H1 (cell line): ENCODE results near the gene COL19A1.

ENCODE experiments used
- CEBPB ChIP-seq: IDR thresholded peaks from 2 replicates; pipeline ENCODE4 v1.6.1; 2012; ENCODE audit warnings: low read depth, low read length
- GABPA ChIP-seq: IDR thresholded peaks from 2 replicates; pipeline ENCODE4 v1.6.1; 2011; ENCODE audit warnings: mild to moderate bottlenecking, low read length, moderate library complexity, borderline replicate concordance; ENCODE audit not compliant: insufficient read depth
- JUND ChIP-seq: IDR thresholded peaks from 2 replicates; pipeline ENCODE4 v1.6.1; 2011; ENCODE audit warnings: mild to moderate bottlenecking, improper control_type of control experiment, low read length
- KDM5A ChIP-seq: fragments of 200-600 bp; IDR thresholded peaks from 2 replicates; pipeline ENCODE4 v1.7.1; 2012; ENCODE audit warnings: mild to moderate bottlenecking, low read length, inconsistent platforms, mixed read lengths
- MAFK ChIP-seq: IDR thresholded peaks from 2 replicates; pipeline ENCODE4 v1.6.1; 2012; ENCODE audit warnings: low read depth, mild to moderate bottlenecking, improper control_type of control experiment, low read length
- POLR2A ChIP-seq, 2 experiments: IDR thresholded peaks; 1 replicate in 1 of 2; 2 replicates in 1 of 2; pipeline ENCODE4 v1.6.1; 2011; ENCODE audit warnings: low read depth in 2 of 2, low read length in 2 of 2, mild to moderate bottlenecking in 2 of 2; ENCODE audit errors: control extremely low read depth in 1 of 2
- RXRA ChIP-seq: IDR thresholded peaks from 2 replicates; pipeline ENCODE4 v1.6.1; 2011; ENCODE audit warnings: low read depth, mild to moderate bottlenecking, low read length, moderate library complexity; ENCODE audit not compliant: insufficient read depth
- TAF1 ChIP-seq: IDR thresholded peaks from 2 replicates; pipeline ENCODE4 v1.6.1; 2011; ENCODE audit warnings: mild to moderate bottlenecking, low read depth, low read length
- YY1 ChIP-seq: IDR thresholded peaks from 2 replicates; pipeline ENCODE4 v1.6.1; 2011; ENCODE audit warnings: low read depth, mild to moderate bottlenecking, low read length
- TF ChIP-seq, protein P1 (sequence below), 3 experiments: IDR thresholded peaks; 1 replicate in 2 of 3; 2 replicates in 1 of 3; pipeline versions ENCODE4 v1.5.1 to v1.6.1; 2011; ENCODE audit warnings: low read length in 3 of 3, mild to moderate bottlenecking in 3 of 3, inconsistent platforms in 2 of 3, low read depth in 1 of 3, moderate library complexity in 1 of 3; ENCODE audit not compliant: insufficient read depth in 1 of 3; ENCODE audit errors: control extremely low read depth in 1 of 3
- TF ChIP-seq, protein P2 (sequence below): IDR thresholded peaks from 2 replicates; pipeline ENCODE4 v1.6.1; 2011; ENCODE audit warnings: low read length, improper control_type of control experiment

DNA sequence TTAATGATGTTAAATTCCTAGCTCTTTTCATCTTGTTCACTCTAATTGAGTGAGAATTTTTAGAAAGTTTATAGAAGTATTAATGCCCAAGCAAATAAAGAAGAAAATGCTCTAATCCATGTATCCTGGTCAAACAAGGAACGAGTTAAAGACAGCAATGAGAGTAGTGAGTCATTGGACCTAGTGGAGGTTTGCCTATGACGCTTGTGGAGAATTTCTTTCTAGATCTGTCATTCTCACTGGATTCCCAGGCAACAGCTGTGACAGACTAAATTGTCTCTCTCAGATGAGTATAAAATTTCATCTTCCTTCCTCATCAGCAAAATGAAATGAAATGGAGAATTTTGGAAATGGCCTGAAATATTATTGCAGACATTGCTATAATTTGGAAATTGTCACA is 127.9 kb downstream of the COL19A1 start:
- no peak for TF ChIP-seq GABPA
- TF ChIP-seq, protein P1, sequence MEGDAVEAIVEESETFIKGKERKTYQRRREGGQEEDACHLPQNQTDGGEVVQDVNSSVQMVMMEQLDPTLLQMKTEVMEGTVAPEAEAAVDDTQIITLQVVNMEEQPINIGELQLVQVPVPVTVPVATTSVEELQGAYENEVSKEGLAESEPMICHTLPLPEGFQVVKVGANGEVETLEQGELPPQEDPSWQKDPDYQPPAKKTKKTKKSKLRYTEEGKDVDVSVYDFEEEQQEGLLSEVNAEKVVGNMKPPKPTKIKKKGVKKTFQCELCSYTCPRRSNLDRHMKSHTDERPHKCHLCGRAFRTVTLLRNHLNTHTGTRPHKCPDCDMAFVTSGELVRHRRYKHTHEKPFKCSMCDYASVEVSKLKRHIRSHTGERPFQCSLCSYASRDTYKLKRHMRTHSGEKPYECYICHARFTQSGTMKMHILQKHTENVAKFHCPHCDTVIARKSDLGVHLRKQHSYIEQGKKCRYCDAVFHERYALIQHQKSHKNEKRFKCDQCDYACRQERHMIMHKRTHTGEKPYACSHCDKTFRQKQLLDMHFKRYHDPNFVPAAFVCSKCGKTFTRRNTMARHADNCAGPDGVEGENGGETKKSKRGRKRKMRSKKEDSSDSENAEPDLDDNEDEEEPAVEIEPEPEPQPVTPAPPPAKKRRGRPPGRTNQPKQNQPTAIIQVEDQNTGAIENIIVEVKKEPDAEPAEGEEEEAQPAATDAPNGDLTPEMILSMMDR (IDR thresholded peaks at IDR 0.05; ENCODE audit: control extremely low read depth in 1 of 3, insufficient read depth in 1 of 3, low read depth in 1 of 3, low read length in 3 of 3): no peak
- no peak for TF ChIP-seq JUND
- TF ChIP-seq TAF1: no peak
- TF ChIP-seq RXRA: no peak
- no peak for TF ChIP-seq CEBPB
- TF ChIP-seq, protein P2, sequence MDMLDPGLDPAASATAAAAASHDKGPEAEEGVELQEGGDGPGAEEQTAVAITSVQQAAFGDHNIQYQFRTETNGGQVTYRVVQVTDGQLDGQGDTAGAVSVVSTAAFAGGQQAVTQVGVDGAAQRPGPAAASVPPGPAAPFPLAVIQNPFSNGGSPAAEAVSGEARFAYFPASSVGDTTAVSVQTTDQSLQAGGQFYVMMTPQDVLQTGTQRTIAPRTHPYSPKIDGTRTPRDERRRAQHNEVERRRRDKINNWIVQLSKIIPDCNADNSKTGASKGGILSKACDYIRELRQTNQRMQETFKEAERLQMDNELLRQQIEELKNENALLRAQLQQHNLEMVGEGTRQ: no peak
- TF ChIP-seq KDM5A: no peak
- no peak for TF ChIP-seq POLR2A (IDR thresholded peaks at IDR 0.05; ENCODE audit: control extremely low read depth in 1 of 2, low read depth in 2 of 2, low read length in 2 of 2)
- TF ChIP-seq YY1: no peak
- TF ChIP-seq MAFK: no peak
